ENCODE data around the gene PMM2.

Gene PMM2

DNA sequence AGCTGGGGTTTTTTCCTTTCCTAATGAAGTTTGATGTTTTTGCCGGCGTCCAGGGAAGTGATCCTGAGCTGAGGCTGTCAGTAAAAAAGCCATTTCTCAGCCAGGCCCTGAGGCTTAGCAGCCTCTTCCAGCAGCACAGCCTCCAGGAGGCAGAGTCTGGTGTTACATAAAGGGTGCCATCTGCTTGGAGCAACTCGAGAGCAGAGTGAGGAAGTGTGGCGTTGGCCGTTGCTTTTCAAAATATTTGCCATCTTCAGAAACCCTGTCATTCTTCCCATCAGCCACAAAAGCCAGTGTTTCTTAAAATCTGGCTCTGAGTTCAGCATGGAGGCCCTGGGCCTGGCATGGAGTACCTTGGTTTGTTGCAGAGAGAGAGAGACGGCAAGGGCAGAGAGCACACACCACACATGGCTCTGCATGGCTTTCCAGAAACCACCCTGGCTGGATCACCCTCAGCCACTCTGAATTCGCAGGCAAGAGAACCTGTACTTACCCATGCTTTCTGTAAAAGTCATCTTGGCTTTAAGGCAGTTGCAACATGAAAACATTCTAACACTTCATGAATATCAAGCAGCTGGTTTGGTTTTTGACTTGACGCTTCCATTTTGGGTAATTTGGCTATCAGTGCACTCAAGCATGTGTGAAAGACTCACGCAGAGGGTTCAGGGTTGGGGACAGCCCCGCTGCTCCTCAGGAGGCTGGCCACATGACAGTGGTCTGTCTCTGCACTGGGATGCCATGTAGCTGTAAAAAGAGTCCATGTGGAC is 21.0 kb downstream of the PMM2 start:
- TF ChIP-seq FOXP2 (optimal IDR thresholded peaks at IDR 0.05; ENCODE audit: control extremely low read depth, extremely low read length, insufficient read depth) (no peak), POLR2AphosphoS5 (IDR thresholded peaks at IDR 0.05; ENCODE audit: borderline replicate concordance, low read depth, low read length) (no peak), EZH2 (IDR thresholded peaks at IDR 0.05) (no peak)
- Histone ChIP-seq H3K4me3 (no peak overlapping the region), H3K9ac (ENCODE audit: insufficient read length) (no peak overlapping the region), H3K36me3 (ENCODE audit: insufficient read depth, low read length) (peaks cover 89% of the 10 kb centered on the region), H3K27ac (no peak overlapping the region), H3K9me3 (ENCODE audit: low read depth, low read length) (no peaks in the 10 kb centered on the region)
- DNase-seq (ENCODE audit: low read depth, low spot score) = no peak

GRCh38 chr16:8819411-8820034 is 21.9 kb downstream of the PMM2 start:
- Histone ChIP-seq H3K36me3 (ENCODE audit: insufficient read depth, low read length) (peaks cover 89% of the 10 kb centered on the region), H3K27ac (no peak overlapping the region), H3K4me3 (no peak overlapping the region), H3K9me3 (ENCODE audit: low read depth, low read length) (0 out of 2 replicates have a peak, but pooled peaks cover 2% of the 10 kb centered on the region), H3K9ac (ENCODE audit: insufficient read length) (no peak overlapping the region)
- no peak for TF ChIP-seq FOXP2 (optimal IDR thresholded peaks at IDR 0.05; ENCODE audit: control extremely low read depth, extremely low read length, insufficient read depth)
- TF ChIP-seq EZH2 (IDR thresholded peaks at IDR 0.05) = no peak
- no peak for TF ChIP-seq POLR2AphosphoS5 (IDR thresholded peaks at IDR 0.05; ENCODE audit: borderline replicate concordance, low read depth, low read length)
- DNase-seq (ENCODE audit: low read depth, low spot score) = no peak

- Histone ChIP-seq H3K27ac (no peak overlapping the region), H3K36me3 (ENCODE audit: insufficient read depth, low read length) (peaks cover 77% of the 10 kb centered on the region), H3K4me3 (no peak overlapping the region), H3K9me3 (ENCODE audit: low read depth, low read length) (0 out of 2 replicates have a peak, but pooled peaks cover 2% of the 10 kb centered on the region), H3K9ac (ENCODE audit: insufficient read length) (no peak overlapping the region)
- TF ChIP-seq EZH2 (IDR thresholded peaks at IDR 0.05) (no peak), POLR2AphosphoS5 (IDR thresholded peaks at IDR 0.05; ENCODE audit: borderline replicate concordance, low read depth, low read length) (no peak), FOXP2 (optimal IDR thresholded peaks at IDR 0.05; ENCODE audit: control extremely low read depth, extremely low read length, insufficient read depth) (no peak)
- no peak for DNase-seq (ENCODE audit: low read depth, low spot score)
These were observed 24.8 kb downstream of the PMM2 start for GRCh38 chr16:8822403-8822802.

GRCh38 chr16:8826278-8826879 is 28.7 kb downstream of the PMM2 start:
- H3K4me3 ChIP-seq = no peak overlapping the region
- peak overlapping the region; percentile 44; the same call in 1 of the 2 replicates for H3K27ac ChIP-seq
- 0 out of 2 replicates have a peak, but pooled peaks cover 2% of the 10 kb centered on the region for H3K9me3 ChIP-seq (ENCODE audit: low read depth, low read length)
- H3K9ac ChIP-seq (ENCODE audit: insufficient read length) = no peak overlapping the region
- H3K36me3 ChIP-seq (ENCODE audit: insufficient read depth, low read length) = peaks cover 75% of the 10 kb centered on the region
- TF ChIP-seq FOXP2 (optimal IDR thresholded peaks at IDR 0.05; ENCODE audit: control extremely low read depth, extremely low read length, insufficient read depth) (no peak), POLR2AphosphoS5 (IDR thresholded peaks at IDR 0.05; ENCODE audit: borderline replicate concordance, low read depth, low read length) (no peak), EZH2 (IDR thresholded peaks at IDR 0.05) (no peak)
- no peak for DNase-seq (ENCODE audit: low read depth, low spot score)

- no peak for DNase-seq (ENCODE audit: low read depth, low spot score)
- H3K4me3 ChIP-seq = no peak overlapping the region
- H3K27ac ChIP-seq = no peak overlapping the region
- no peak overlapping the region for H3K9ac ChIP-seq (ENCODE audit: insufficient read length)
- peaks cover 63% of the 10 kb centered on the region for H3K36me3 ChIP-seq (ENCODE audit: insufficient read depth, low read length)
- TF ChIP-seq POLR2AphosphoS5 (IDR thresholded peaks at IDR 0.05; ENCODE audit: borderline replicate concordance, low read depth, low read length) (no peak), EZH2 (IDR thresholded peaks at IDR 0.05) (no peak), FOXP2 (optimal IDR thresholded peaks at IDR 0.05; ENCODE audit: control extremely low read depth, extremely low read length, insufficient read depth) (no peak)
- H3K9me3 ChIP-seq (ENCODE audit: low read depth, low read length) = 0 out of 2 replicates have a peak, but pooled peaks cover 2% of the 10 kb centered on the region
These were observed 31.0 kb downstream of the PMM2 start for GRCh38 chr16:8828541-8829165.

GRCh38 chr16:8831450-8831849 is 33.8 kb downstream of the PMM2 start:
- H3K9me3 ChIP-seq (ENCODE audit: low read depth, low read length) = no peaks in the 10 kb centered on the region
- H3K36me3 ChIP-seq (ENCODE audit: insufficient read depth, low read length) = peaks cover 41% of the 10 kb centered on the region
- H3K4me3 ChIP-seq = no peak overlapping the region
- no peak for DNase-seq (ENCODE audit: low read depth, low spot score)
- H3K27ac ChIP-seq = no peak overlapping the region
- no peak overlapping the region for H3K9ac ChIP-seq (ENCODE audit: insufficient read length)
- no peak for TF ChIP-seq POLR2AphosphoS5 (IDR thresholded peaks at IDR 0.05; ENCODE audit: borderline replicate concordance, low read depth, low read length)
- TF ChIP-seq EZH2 (IDR thresholded peaks at IDR 0.05) = no peak
- TF ChIP-seq FOXP2 (optimal IDR thresholded peaks at IDR 0.05; ENCODE audit: control extremely low read depth, extremely low read length, insufficient read depth) = no peak

DNA sequence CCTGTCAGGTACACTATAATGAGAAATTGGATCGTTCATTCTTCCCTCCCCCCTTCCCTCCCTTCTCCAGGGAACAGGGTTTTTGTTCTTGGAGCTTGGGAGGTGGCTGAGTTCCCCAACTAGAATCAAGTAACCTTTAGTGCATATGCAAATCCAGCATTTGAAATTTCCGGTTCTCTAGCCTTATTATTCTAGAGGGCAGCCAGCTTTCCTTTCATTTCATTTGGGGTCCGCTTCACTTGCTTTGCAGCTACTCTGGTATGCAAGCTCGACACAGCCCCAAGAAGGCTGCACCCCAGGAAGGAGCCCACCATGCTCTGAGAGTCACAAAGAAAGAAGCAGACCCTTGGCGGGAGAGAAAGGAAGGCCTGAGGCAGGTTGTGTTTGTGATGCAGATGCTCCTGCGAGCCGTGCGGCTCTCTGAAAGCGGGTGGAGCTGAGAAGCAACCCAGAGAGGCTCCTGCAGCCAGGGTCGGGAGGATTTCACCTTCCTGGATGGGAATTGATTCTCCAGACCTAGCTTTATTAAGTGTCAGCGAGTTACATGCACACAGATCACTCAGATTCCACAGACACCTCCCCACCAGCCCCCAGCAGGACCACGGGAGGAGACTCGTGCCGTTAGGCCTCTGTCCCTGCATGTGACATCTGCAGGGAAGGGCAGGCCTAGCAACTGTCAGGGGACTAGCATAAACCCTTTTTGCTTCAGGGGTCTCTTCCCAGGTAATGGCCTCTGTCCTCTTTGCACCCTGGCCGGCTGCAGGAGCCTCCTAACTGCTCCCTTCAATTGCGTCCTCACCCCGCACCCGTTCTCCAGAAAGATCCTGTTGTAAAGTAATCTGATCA is 34.5 kb downstream of the PMM2 start:
- no peak for DNase-seq (ENCODE audit: low read depth, low spot score)
- H3K9ac ChIP-seq (ENCODE audit: insufficient read length) = no peak overlapping the region
- H3K36me3 ChIP-seq (ENCODE audit: insufficient read depth, low read length) = peaks cover 41% of the 10 kb centered on the region
- H3K4me3 ChIP-seq = no peak overlapping the region
- no peaks in the 10 kb centered on the region for H3K9me3 ChIP-seq (ENCODE audit: low read depth, low read length)
- no peak overlapping the region for H3K27ac ChIP-seq
- TF ChIP-seq EZH2 (IDR thresholded peaks at IDR 0.05) (no peak), FOXP2 (optimal IDR thresholded peaks at IDR 0.05; ENCODE audit: control extremely low read depth, extremely low read length, insufficient read depth) (no peak), POLR2AphosphoS5 (IDR thresholded peaks at IDR 0.05; ENCODE audit: borderline replicate concordance, low read depth, low read length) (no peak)

Data from SK-N-MC (cell line).